Measurements from ENCODE around the gene DOCK2. TPM values are rescaled to one million over a fixed set of nuclear protein-coding genes. Genes with fewer than 3 reads are reported as not detected.

DOCK2 gene
- total and polyA plus RNA-seq, 2 of the 8 experiments (the other 6 are each of a cell fraction or from before 2014, with no cell fraction given): 3.9 to 5.7 TPM

DNA sequence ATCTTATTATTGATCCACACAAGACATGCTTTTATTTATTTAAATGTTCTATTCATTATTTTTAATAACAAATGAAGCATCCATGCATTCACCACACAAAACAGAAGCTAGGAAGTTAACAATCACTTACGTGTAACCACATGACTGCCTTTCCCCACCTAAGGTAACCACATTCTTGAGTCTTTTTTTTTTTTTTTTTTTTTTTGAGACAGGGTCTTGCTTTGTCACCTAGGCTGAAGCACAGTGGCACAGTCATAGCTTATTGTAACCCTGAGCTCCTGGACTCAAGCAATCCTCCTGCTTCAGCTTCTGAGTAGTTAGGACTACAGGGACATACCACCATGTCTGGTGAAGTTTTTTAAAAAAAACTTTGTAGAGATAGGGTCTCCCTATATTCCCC is 133.0 kb downstream of the DOCK2 start:
- no peak overlapping the region for H3K23ac ChIP-seq (ENCODE audit: insufficient read length)
- POLR2A ChIA-PET (ENCODE audit: partially characterized antibody): interaction anchor here (0.9 kb wide), 1 partner anchor 10 kb away, joined by 3 read pairs; no protein-coding TSS in a partner anchor
- TF ChIP-seq CHD1 (IDR thresholded peaks at IDR 0.05; ENCODE audit: low read depth, low read length): no peak
- no peak for TF ChIP-seq SAP30 (IDR thresholded peaks at IDR 0.05; ENCODE audit: insufficient read depth, insufficient replicate concordance, low read length)
- no peak for TF ChIP-seq TCF12 (IDR thresholded peaks at IDR 0.05; ENCODE audit: low read depth, low read length)
- TF ChIP-seq BACH1 (IDR thresholded peaks at IDR 0.05; ENCODE audit: low read length): no peak
- no peak for TF ChIP-seq RBBP5 (IDR thresholded peaks at IDR 0.05; ENCODE audit: borderline replicate concordance, low read depth, low read length)
- no peak for TF ChIP-seq CTBP2 (IDR thresholded peaks at IDR 0.05; ENCODE audit: borderline replicate concordance, insufficient read depth, insufficient read length, low read length)
- no peak for TF ChIP-seq ASH2L (IDR thresholded peaks at IDR 0.05; ENCODE audit: low read length)
- TF ChIP-seq, protein P1, sequence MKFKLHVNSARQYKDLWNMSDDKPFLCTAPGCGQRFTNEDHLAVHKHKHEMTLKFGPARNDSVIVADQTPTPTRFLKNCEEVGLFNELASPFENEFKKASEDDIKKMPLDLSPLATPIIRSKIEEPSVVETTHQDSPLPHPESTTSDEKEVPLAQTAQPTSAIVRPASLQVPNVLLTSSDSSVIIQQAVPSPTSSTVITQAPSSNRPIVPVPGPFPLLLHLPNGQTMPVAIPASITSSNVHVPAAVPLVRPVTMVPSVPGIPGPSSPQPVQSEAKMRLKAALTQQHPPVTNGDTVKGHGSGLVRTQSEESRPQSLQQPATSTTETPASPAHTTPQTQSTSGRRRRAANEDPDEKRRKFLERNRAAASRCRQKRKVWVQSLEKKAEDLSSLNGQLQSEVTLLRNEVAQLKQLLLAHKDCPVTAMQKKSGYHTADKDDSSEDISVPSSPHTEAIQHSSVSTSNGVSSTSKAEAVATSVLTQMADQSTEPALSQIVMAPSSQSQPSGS (IDR thresholded peaks at IDR 0.05; ENCODE audit: low read length): no peak
- TF ChIP-seq SIRT6 (IDR thresholded peaks at IDR 0.05; ENCODE audit: low read length): no peak
- TF ChIP-seq RFX5 (IDR thresholded peaks at IDR 0.05; ENCODE audit: borderline replicate concordance, low read depth, low read length): no peak

More for the DNA sequence above, 133.0 kb downstream of the DOCK2 start:
- Histone ChIP-seq H3K18ac (ENCODE audit: extremely low read depth, low read length) (no peak overlapping the region), H3K14ac (ENCODE audit: insufficient read length) (no peak overlapping the region), H4K8ac (ENCODE audit: extremely low read depth, insufficient read depth, low read length) (no peak overlapping the region), H2BK15ac (ENCODE audit: low read length) (no peak overlapping the region), H2BK120ac (replicated peaks; ENCODE audit: low read depth, low read length) (no peak overlapping the region), H3K56ac (replicated peaks; ENCODE audit: insufficient read length, low read depth, low read length) (no peak overlapping the region), H2AFZ (ENCODE audit: low read length) (no peak overlapping the region), H3K4me2 (ENCODE audit: insufficient read depth in 1 of 2, low read depth in 2 of 2, low read length in 2 of 2) (no peak overlapping the region), H2BK5ac (ENCODE audit: low read depth, low read length) (no peak overlapping the region), H4K5ac (ENCODE audit: insufficient read length, low read depth, low read length) (no peak overlapping the region), H2BK20ac (ENCODE audit: low read length) (no peak overlapping the region), H3K23me2 (ENCODE audit: low read depth, low read length) (no peaks in the 10 kb centered on the region), H3K4me3 (ENCODE audit: extremely low read depth in 1 of 4, insufficient read depth in 2 of 4, low read depth in 3 of 4, low read length in 4 of 4) (no peak overlapping the region), H3K79me2 (ENCODE audit: control insufficient read depth in 1 of 2, insufficient read depth in 2 of 2, low read length in 2 of 2) (no peaks in the 10 kb centered on the region), H3K4ac (replicated peaks; ENCODE audit: insufficient read length, low read depth, low read length) (no peak overlapping the region), H3K36me3 (ENCODE audit: control insufficient read depth in 2 of 4, insufficient read depth in 4 of 4, low read length in 3 of 4) (no peaks in the 10 kb centered on the region), H3K9me3 (ENCODE audit: insufficient read depth in 2 of 2, low read depth in 1 of 2, low read length in 1 of 2) (no peaks in the 10 kb centered on the region), H3K79me1 (ENCODE audit: low read depth, low read length) (no peaks in the 10 kb centered on the region), H2BK12ac (ENCODE audit: low read depth, low read length) (no peak overlapping the region), H3K27me3 (replicated peaks in 1 of 4; ENCODE audit: control insufficient read depth in 3 of 4, extremely low read depth in 1 of 4, insufficient read depth in 3 of 4, low read length in 3 of 4) (no peaks in the 10 kb centered on the region), H4K20me1 (replicated peaks in 1 of 2; ENCODE audit: control insufficient read depth in 1 of 2, insufficient read depth in 2 of 2, low read length in 2 of 2) (peaks cover 0 to 2% of the 10 kb centered on the region in 2 experiments), H3K4me1 (replicated peaks in 1 of 4; ENCODE audit: control insufficient read depth in 3 of 4, insufficient read depth in 4 of 4, low read length in 3 of 4) (peaks cover 0 to 10% (median 7%) of the 10 kb centered on the region in 4 experiments; a peak in 5 of 7 replicates), H4K91ac (replicated peaks; ENCODE audit: insufficient read length, low read length) (no peak overlapping the region), H2AK5ac (ENCODE audit: low read depth, low read length) (no peak overlapping the region), H3K27ac (ENCODE audit: low read depth, low read length) (no peak overlapping the region), H3K9ac (replicated peaks in 1 of 4; ENCODE audit: extremely low read depth in 1 of 4, low read depth in 3 of 4, low read length in 3 of 4) (no peak overlapping the region)
- 92% methylated on average over 1 of the region's 1 CpG; no CpG with 5 or more reads in 1 of the 2 experiments for WGBS, 2 experiments (ENCODE audit: extremely low coverage in 1 of 2, insufficient coverage in 1 of 2, insufficient read length in 1 of 2, insufficient replicate concordance in 2 of 2, low coverage in 1 of 2, low lambda C conversion rate in 2 of 2, missing lambda C conversion rate in 1 of 2)
- FAIRE-seq: no peak
- DNase-seq (ENCODE audit: low read depth in 1 of 2, low spot score in 2 of 2): no peak
- CTCF ChIA-PET (ENCODE audit: partially characterized antibody): interaction anchor here (0.6 to 1.0 kb wide), 3 partner anchors 9 to 278 kb away, joined by 3 to 4 read pairs (median 4); no protein-coding TSS in a partner anchor
